ENCODE data around the gene MYBPC3.

Gene MYBPC3

GRCh38 chr11:47395223-47396048, 42.9 kb upstream of the MYBPC3 start:
- Mint-ChIP-seq H3K27me3 (ENCODE audit: low read depth, poor library complexity) (no peaks in the 10 kb centered on the region), H3K4me3 (no peak overlapping the region), H3K27ac (peak overlapping the region; percentile 78), H3K36me3 (ENCODE audit: low read depth) (no peaks in the 10 kb centered on the region), H3K4me1 (peaks cover 70% of the 10 kb centered on the region), H3K9me3 (no peaks in the 10 kb centered on the region)
- no peak for TF ChIP-seq CTCF (IDR thresholded peaks at IDR 0.05)
- no peak for DNase-seq

DNA sequence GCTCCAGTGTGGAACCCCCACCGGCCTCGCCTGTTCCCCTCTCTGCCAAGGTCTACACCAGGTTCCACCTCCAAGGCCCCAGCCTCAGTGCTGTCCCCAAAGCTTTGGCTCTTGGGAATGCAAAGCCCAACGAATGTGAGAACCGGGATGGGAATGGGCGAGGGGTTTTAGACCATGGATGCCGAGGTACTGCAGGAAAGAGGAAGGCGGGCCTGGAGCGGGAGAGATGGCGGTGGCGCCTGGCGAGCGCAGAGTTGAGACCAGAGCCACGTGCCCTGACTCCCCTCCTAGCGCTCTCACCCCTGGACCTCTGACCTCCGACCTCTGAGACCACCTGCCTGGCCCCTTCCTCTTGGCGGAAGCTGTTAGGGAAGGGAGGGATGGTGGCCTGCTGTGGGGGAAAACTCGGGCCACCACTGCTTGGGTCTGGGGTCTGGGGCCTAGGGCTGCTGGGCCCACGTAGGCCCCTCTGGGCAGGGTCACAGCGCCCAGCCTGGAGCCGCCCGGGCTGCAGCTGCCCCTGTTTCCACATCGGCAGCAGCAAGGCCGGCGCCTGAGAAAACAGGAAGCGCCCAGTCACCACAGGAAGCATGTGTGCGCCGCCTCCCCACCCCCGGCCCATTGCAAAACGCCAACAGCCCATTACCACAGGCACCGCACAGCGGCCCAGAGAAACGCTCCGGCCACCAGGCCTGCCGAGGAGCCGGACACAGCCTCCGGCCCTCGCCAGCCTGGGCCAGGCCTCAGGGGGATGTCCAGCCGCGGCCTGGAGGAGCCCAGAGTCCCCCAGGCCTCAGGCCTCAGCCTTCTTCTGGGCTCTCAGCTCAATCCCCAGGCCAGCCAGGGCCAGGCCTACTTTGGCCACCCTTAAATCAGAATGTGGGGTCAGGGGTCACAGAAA, 42.1 kb upstream of the MYBPC3 start:
- Mint-ChIP-seq H3K9me3 (no peaks in the 10 kb centered on the region), H3K4me3 (no peak overlapping the region), H3K4me1 (peaks cover 64% of the 10 kb centered on the region), H3K27me3 (ENCODE audit: low read depth, poor library complexity) (peaks cover 3% of the 10 kb centered on the region), H3K27ac (peak overlapping the region; percentile 69), H3K36me3 (ENCODE audit: low read depth) (no peaks in the 10 kb centered on the region)
- no peak for DNase-seq
- TF ChIP-seq CTCF (IDR thresholded peaks at IDR 0.05): no peak

GRCh38 chr11:47394050-47394321, 41.5 kb upstream of the MYBPC3 start:
- no peaks in the 10 kb centered on the region for H3K9me3 Mint-ChIP-seq
- no peak for TF ChIP-seq CTCF (IDR thresholded peaks at IDR 0.05)
- no peak for DNase-seq
- H3K36me3 Mint-ChIP-seq (ENCODE audit: low read depth): no peaks in the 10 kb centered on the region
- peak overlapping the region; percentile 69 for H3K27ac Mint-ChIP-seq
- H3K4me3 Mint-ChIP-seq: no peak overlapping the region
- peaks cover 3% of the 10 kb centered on the region for H3K27me3 Mint-ChIP-seq (ENCODE audit: low read depth, poor library complexity)
- H3K4me1 Mint-ChIP-seq: peaks cover 59% of the 10 kb centered on the region

DNA sequence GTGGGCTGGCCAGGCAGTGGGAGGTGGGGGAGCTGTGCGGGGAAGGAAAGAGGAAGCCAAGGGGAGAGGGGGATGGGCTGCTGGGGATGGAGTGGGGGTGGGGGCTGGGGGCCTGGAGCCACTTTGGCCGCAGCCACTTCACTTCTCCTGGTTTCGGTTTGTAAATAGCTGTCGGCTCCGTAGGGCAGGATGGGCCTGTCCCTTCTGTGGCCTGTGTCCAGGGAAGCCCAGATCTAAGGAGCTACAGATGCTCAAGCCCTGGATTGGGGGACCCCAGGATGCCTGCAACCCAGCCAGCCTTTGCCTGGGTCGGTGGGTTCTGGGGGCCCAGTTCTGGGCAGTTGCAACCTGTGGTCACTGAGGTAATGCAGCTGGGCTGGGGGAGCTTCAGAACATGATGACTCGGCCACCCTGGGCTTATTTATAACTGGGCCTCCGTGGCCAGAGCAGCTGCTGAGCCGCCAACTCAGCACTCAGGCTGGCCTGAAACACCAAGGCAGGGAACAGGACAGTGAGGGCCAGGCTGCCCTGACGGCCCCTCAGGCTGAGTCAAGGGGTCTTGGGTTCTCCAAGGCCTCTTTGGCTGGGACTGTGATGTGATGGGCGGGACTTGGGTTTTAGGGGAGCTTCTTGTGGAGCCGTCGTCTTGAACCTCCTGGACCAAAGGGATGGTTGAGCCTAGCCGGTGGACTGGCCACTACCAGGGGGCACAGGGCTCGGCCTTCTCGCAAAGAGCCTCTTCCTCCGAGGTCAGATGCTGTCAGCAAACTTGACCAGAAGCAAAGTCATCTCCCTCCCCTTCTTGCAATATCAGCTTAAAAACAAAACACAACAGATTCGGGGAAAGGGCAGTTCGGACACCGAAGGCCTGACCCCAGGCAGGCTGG, 40.9 kb upstream of the MYBPC3 start:
- Mint-ChIP-seq H3K4me1 (peaks cover 53% of the 10 kb centered on the region), H3K36me3 (ENCODE audit: low read depth) (no peaks in the 10 kb centered on the region), H3K27me3 (ENCODE audit: low read depth, poor library complexity) (peaks cover 3% of the 10 kb centered on the region), H3K9me3 (no peaks in the 10 kb centered on the region), H3K27ac (peak overlapping the region; percentile 59), H3K4me3 (no peak overlapping the region)
- no peak for DNase-seq
- TF ChIP-seq CTCF (IDR thresholded peaks at IDR 0.05): no peak

- no peak for TF ChIP-seq CTCF (IDR thresholded peaks at IDR 0.05)
- Mint-ChIP-seq H3K36me3 (ENCODE audit: low read depth) (no peaks in the 10 kb centered on the region), H3K27ac (no peak overlapping the region), H3K9me3 (no peaks in the 10 kb centered on the region), H3K4me1 (peaks cover 46% of the 10 kb centered on the region), H3K4me3 (no peak overlapping the region), H3K27me3 (ENCODE audit: low read depth, poor library complexity) (peaks cover 7% of the 10 kb centered on the region)
- DNase-seq: no peak
Measured at GRCh38 chr11:47392546-47393162, 40.2 kb upstream of the MYBPC3 start.

Measured in nephron progenitor cell (in vitro differentiated cells).